Right lobe of liver (tissue), 4 donors: ENCODE data around the gene TSC22D1.

Experiments
- CTCF ChIP-seq, 4 donors: fragments of 200-600 bp in 3 of 4; fragments of 450-650 bp in 1 of 4; IDR thresholded peaks; one replicate each; pipeline versions ENCODE4 v1.5.1 to v1.8.0; 2016 to 2022; ENCODE audit warnings: antibody characterized with exemption in 4 of 4, mild to moderate bottlenecking in 2 of 4
- POLR2A ChIP-seq: fragments of 450-650 bp; IDR thresholded peaks from one replicate; pipeline ENCODE4 v1.6.1; 2017; ENCODE audit warnings: antibody characterized with exemption, mild to moderate bottlenecking
- donor health status: DM: no; HTN: no; CAD: no.
- donor health status: DM: no; HTN: no; CAD: no.
- donor health status: DM: no; HTN: yes; CAD: no.

DNA sequence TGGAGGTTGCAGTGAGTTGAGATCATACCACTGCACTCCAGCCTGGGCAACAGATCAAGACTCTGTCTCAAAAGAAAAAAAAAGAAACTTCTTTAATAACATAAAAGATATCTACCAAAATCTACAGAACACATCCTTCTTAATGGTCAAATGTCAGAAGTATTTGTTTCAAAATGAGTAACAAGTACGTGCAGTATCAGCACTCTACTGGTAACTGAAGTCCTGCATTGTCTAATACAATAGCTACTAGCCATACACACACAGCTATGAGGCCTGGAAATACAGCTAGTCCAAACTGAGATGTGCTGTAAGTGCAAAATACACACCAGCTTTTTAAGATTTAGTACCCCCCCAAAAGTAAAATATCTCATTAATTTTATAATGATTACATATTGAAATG is 88.1 kb downstream of the TSC22D1 start:
- TF ChIP-seq CTCF (IDR thresholded peaks at IDR 0.05): no peak
- TF ChIP-seq POLR2A: no peak
